Activated CD8-positive, alpha-beta memory T cell treated with anti-CD3 and anti-CD28 coated beads for 1 hour (primary cell): Measurements from ENCODE around the gene LRRC42.
"Not testable (repeated sequence)": the region's sequence is repeated elsewhere in the genome, so short reads cannot be mapped to it uniquely, and the experiment has no call there.

Experiments
- DNase-seq, 2 donors: peaks; one replicate each; pipeline ENCODE4 v3.0.0-alpha.2; 2020; ENCODE audit warnings: low read depth in 1 of 2; ENCODE audit errors: extremely low read depth in 1 of 2

The LRRC42 gene

DNA sequence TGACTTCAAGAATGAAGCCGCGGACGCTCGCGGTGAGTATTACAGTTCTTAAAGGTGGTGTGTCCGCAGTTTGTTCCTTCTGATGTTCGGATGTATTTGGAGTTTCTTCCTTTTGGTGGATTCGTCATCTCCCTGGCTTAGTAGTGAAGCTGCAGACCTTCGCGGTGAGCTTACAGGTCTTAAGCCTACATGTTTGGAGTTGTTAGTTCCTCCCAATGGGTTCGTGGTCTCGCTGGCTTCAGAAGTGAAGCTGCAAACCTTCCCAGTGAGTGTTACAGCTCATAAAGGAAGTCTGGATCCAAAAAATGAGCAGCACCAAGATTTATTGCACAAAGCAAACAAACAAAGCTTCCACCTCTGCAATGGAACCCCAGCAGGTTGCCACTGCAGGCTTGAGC lies 57.1 kb downstream of the LRRC42 start:
- DNase-seq, result no peak

- DNase-seq, result not testable (repeated sequence)
Observed at GRCh38 chr1:54003750-54004480, 57.8 kb downstream of the LRRC42 start.

GRCh38 chr1:54004481-54005049 lies 58.4 kb downstream of the LRRC42 start:
- DNase-seq, result no peak

DNA sequence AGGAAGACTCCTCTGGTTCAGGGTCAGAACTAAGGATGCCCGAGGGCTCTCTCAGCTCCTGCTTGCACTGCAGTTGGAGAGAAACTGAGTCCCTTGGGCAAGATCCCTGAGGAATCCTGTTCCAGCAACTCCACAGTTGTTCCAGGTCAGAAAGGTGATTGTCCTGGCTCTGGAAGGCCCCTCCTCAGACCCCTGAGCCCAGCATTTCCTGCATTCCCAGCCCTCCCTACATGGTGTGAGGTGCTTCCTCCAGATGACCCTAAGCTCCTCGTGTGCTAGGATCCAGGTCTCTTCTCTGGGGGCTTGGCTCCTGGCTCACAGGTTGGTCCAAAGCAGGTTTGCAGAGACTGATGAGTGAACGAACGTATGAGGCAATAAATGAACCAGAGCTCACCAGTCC lies 60.4 kb downstream of the LRRC42 start:
- no peak for DNase-seq

- DNase-seq, result no peak
Observed at GRCh38 chr1:54007613-54008012, 61.5 kb downstream of the LRRC42 start.

GRCh38 chr1:54008876-54009275 lies 62.7 kb downstream of the LRRC42 start:
- DNase-seq, result no peak

- no peak for DNase-seq
Observed at GRCh38 chr1:54009406-54009805, 63.3 kb downstream of the LRRC42 start.

- DNase-seq, result no peak
Observed at GRCh38 chr1:54010415-54011117, 64.4 kb downstream of the LRRC42 start.

GRCh38 chr1:54011316-54012007 lies 65.3 kb downstream of the LRRC42 start:
- no peak for DNase-seq

DNA sequence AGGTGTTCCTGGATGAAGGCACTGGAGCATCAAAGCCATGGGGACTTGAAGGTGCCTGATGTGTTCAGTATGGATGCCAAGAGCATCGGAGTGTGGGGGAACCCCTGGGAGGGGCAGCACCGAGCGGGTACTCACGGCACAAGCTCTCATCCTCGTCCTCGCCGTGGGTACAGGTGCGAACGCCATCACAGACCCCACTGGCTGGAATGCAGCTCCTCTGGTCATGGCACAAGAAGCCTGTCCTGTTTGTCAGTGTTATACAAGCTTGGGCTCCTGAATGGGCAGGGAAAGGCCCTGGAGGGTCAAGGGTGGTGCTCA lies 65.8 kb downstream of the LRRC42 start:
- no peak for DNase-seq

- no peak for DNase-seq
Observed at GRCh38 chr1:54012863-54013262, 66.7 kb downstream of the LRRC42 start.

GRCh38 chr1:54013393-54014008 lies 67.4 kb downstream of the LRRC42 start:
- no peak for DNase-seq

GRCh38 chr1:54014009-54014629 lies 68.0 kb downstream of the LRRC42 start:
- no peak for DNase-seq

GRCh38 chr1:54016343-54017282 lies 70.5 kb downstream of the LRRC42 start:
- DNase-seq, result no peak
